NCI-H524 (cell line): Measurements from ENCODE around the gene PFN1.

Experiments used
- DNase-seq, 2 experiments: peaks; one replicate each; lab custom pipeline; 2025; lab: John Stamatoyannopoulos, UW

PFN1 gene

GRCh38 chr17:4948166-4948930 lies at the start of gene PFN1:
PFN1 (minus strand) TSS chr17:4948530; CDS start chr17:4948394, 136 bp downstream.
- peak; percentile 69 to 79 for DNase-seq

- DNase-seq, result peak; percentile 80 to 88
These were observed 49.1 kb upstream of the PFN1 start, which contains the start of the genes INCA1 and KIF1C for GRCh38 chr17:4997302-4998026. INCA1 (minus strand) TSS chr17:4997522; CDS start chr17:4994437, 3,085 bp downstream. KIF1C (plus strand) TSS chr17:4997950; CDS start chr17:5000247, 2,297 bp downstream.

GRCh38 chr17:4994081-4994595 lies 45.8 kb upstream of the PFN1 start:
- no peak for DNase-seq

- DNase-seq, result no peak
These were observed 39.6 kb upstream of the PFN1 start for GRCh38 chr17:4987767-4988567.

GRCh38 chr17:4986951-4987766 lies 38.8 kb upstream of the PFN1 start, which contains the start of gene CAMTA2:
CAMTA2 (minus strand) TSS chr17:4987675; CDS start chr17:4986222, 1,453 bp downstream.
- peak; percentile 44 to 80 for DNase-seq

- no peak for DNase-seq
These were observed 38.1 kb upstream of the PFN1 start for GRCh38 chr17:4986403-4986802.

- DNase-seq, result no peak
These were observed 34.0 kb upstream of the PFN1 start for GRCh38 chr17:4982305-4982704.

- DNase-seq, result peak; percentile 11 to 57
These were observed 32.4 kb upstream of the PFN1 start for GRCh38 chr17:4980644-4981216.

- no peak for DNase-seq
These were observed 30.4 kb upstream of the PFN1 start for GRCh38 chr17:4978726-4979125.

GRCh38 chr17:4974115-4974670 lies 25.9 kb upstream of the PFN1 start:
- DNase-seq, result no peak

GRCh38 chr17:4973256-4974114 lies 25.2 kb upstream of the PFN1 start:
- DNase-seq, result no peak

GRCh38 chr17:4972752-4973151 lies 24.4 kb upstream of the PFN1 start:
- DNase-seq, result no peak

- DNase-seq, result no peak
These were observed 24.0 kb upstream of the PFN1 start for GRCh38 chr17:4972322-4972721.

- DNase-seq, result no peak
These were observed 23.5 kb upstream of the PFN1 start for GRCh38 chr17:4971826-4972225.

- DNase-seq, result no peak
These were observed 21.9 kb upstream of the PFN1 start for GRCh38 chr17:4970273-4970672.

GRCh38 chr17:4969551-4970173 lies 21.3 kb upstream of the PFN1 start:
- DNase-seq, result no peak

- no peak for DNase-seq
These were observed 20.8 kb upstream of the PFN1 start for GRCh38 chr17:4969047-4969550.

GRCh38 chr17:4968486-4969046 lies 20.2 kb upstream of the PFN1 start:
- no peak for DNase-seq
